AG08395 (cell line): ENCODE measurements around the gene BPIFB3.

ENCODE experiments used
- DNase-seq: peaks from one replicate; pipeline ENCODE4 v3.0.0; 2012; ENCODE audit warnings: mixed read lengths, low spot score

Gene BPIFB3, protein sequence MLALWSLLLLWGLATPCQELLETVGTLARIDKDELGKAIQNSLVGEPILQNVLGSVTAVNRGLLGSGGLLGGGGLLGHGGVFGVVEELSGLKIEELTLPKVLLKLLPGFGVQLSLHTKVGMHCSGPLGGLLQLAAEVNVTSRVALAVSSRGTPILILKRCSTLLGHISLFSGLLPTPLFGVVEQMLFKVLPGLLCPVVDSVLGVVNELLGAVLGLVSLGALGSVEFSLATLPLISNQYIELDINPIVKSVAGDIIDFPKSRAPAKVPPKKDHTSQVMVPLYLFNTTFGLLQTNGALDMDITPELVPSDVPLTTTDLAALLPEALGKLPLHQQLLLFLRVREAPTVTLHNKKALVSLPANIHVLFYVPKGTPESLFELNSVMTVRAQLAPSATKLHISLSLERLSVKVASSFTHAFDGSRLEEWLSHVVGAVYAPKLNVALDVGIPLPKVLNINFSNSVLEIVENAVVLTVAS

DNA sequence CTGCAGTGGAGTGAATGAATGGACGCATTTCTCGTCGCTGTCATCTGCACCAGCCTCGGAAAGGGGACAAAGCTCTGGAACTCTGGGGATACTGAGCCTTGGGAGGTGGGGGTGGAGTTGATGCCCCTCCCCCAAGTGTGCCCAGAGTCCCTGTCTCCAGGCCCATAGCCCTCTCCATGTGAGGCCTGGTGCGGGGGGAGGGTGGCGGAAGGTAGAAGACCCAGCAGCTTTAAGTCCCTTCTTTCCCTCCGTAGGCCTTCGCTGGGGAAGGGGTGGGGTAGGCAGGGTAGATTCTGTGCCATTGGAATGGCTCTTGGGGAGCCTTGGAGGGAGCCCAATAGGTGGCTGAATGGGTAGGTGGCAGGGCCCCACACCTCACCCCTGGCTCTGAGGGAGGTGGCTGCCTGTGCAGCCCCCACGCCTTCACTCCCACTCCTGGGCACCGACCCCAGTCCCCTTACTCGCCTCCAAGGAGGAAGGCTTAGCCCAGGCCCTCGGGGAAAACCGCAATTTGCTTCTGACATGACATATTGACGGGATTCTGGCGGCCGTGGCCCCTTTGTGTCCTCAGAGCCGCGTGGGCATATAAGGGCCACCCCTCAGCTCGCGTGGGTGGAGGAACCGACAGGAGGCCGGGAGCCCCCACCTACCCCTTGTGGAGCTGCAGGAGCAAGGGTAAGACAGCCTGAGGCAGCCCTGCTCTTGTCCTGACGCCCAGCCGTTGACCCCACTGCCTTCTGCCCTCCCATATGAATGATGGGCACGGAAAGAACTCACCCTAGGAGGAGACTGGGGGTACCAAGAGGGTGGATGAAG lies at the start of gene BPIFB3:
BPIFB3 (plus strand) TSS at position 613 of the 816 bp plus-strand sequence. CDS start 1,533 bp downstream, outside the sequence.
- no peak for DNase-seq

- no peak for DNase-seq
These were observed 49.5 kb upstream of the BPIFB3 start, which contains the start of gene SUN5 for GRCh38 chr20:33004141-33004751. TSS of gene SUN5 (minus strand) at chr20:33004433. CDS start at chr20:33004340, 93 bp downstream.

DNA sequence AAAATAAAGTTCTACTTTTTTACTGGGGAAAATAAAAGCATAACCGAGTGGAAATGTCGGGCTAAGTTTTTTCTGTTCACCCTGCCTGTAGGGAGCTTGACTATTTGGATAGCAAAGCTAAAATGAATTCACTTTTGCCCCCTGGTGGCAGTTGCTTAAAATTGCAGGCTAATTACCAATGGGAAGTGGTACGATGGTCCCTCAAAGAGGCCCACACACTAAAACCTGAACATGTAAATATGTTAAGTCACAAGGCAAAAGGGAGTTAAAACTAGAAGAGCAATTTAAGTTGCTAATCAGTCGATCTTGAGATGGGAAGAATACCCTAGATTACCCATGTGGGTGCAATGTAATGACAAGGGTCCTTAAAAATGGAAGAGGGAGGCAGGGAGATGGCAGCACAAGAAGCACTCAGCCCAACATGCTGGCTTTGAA lies 48.6 kb upstream of the BPIFB3 start:
- no peak for DNase-seq

DNA sequence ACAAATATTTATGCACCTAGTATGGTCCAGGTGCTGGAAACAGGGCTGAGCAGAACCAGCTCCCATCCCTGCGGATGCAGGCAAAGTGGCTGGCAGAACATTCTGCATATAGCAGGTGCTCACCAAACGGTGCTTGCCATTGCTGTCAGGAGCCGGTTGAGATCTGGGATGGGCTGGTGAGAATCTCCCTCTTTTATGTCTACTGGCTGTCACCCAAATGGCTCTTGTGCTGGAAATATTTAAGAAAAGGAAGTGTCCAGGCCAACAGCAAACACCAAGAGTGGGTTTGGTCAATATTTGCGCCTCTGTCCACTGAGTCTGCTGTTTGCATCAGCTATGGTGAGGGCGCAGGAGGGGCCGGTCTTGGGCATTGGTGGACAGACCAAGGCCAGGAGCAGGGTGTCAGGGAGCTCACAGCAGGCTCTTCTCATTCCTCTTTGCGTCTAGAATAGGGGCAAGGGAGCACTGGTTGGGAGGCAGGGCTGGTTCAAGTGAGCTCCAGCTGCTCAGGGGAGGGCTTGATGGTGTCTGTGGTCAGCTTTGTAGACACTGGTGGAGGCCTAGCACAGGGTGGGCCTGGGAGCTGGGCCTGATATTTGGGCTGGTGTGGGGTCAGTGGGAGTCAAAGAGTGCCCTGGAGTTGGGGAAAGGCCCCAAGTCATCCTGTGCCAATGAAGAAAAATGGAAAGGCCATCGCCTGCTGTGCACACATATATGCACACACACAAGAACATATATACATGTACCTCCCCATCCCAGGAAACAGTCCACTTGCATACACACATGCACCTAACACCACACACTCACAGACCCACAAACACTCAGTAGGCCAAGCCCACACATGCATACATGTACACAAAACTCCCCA lies 47.6 kb upstream of the BPIFB3 start:
- no peak for DNase-seq

GRCh38 chr20:33006776-33007375 lies 46.8 kb upstream of the BPIFB3 start:
- no peak for DNase-seq

DNA sequence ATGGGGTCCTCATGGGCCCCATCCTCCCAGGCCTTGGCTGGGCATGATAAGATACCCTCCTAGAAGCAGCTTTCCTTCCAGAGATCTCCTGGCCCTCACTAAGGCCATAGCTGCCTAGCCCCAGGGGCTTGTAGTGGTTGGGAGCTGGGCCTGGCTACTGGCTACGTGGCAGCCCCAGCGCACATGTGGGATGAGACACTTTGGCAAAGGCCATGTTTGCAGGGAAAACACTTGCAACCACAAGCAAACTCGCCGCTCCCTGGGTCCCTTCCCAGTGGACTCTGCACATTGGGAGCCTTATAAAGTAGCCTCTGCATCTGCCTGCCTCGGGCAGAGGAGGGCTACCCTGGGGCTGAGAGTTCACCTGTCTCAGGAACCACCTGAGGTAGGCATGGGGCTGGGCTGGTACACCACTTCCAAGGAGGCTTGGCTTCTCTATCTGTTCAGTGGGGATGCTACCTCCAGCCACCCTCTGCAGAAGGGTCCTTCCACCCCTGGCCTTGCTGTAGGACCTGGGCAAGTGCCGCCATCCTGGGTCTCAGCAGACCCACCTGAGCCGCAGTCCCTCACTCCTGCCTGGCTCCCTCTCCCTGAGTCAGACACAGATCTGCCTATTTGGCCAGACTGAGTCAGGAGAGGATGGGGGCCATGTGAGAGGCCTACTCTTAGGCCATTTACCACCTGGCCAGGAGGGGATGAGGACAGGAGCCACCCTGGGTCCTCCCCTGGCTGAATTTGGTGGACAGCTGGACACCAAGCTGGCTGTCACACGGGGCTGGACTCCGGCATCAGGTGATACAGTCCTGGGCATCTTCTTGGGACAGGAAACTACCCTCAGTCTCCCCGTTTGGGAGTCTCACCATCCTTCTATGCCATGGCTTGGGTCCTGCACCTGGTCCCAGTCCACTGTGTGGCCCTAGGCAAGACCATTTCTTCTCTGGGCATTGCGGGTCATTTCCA lies 46.0 kb upstream of the BPIFB3 start, which contains the start of gene BPIFB2:
BPIFB2 (plus strand) TSS at position 329 of the 960 bp plus-strand sequence. CDS start 871 bp downstream, outside the sequence.
- DNase-seq, result no peak

DNA sequence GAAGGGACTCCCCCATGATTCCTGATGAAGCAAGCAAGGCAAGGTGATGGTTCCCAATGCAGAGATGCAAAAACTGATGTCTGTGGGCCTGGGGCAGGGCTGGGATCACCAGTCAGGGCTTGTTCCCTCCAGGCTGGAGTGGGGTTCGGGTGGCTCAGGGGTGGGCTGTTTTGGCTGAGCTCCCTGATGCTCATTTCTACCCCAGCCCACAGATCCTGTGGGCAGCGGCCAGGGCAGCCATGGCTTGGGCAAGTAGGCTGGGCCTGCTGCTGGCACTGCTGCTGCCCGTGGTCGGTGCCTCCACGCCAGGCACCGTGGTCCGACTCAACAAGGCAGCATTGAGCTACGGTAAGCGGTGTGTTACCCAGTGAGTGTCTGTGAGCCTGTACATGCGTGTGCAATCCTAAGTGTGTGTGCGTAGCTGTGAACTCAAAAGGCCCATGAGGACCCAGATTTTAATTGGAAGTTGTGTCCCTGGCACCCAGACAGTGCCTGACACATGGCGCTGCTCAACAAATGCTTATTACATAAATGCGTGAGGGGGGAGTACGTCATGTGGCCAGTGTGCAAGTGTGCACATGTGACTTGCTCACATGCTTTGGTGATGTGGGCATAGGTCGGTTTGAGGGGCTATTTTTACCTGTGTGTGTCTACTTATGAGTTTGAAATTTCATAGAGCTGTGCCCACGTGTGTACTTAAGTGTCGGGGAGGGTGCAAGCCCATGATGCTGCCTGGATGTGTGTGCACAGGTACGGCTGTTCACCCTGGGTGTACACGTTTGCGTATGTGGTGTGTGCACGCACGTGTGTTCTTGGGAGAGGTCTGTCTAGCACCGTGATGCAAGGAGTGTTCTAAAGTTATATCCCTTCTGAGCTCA lies 45.1 kb upstream of the BPIFB3 start:
- DNase-seq, result no peak

DNA sequence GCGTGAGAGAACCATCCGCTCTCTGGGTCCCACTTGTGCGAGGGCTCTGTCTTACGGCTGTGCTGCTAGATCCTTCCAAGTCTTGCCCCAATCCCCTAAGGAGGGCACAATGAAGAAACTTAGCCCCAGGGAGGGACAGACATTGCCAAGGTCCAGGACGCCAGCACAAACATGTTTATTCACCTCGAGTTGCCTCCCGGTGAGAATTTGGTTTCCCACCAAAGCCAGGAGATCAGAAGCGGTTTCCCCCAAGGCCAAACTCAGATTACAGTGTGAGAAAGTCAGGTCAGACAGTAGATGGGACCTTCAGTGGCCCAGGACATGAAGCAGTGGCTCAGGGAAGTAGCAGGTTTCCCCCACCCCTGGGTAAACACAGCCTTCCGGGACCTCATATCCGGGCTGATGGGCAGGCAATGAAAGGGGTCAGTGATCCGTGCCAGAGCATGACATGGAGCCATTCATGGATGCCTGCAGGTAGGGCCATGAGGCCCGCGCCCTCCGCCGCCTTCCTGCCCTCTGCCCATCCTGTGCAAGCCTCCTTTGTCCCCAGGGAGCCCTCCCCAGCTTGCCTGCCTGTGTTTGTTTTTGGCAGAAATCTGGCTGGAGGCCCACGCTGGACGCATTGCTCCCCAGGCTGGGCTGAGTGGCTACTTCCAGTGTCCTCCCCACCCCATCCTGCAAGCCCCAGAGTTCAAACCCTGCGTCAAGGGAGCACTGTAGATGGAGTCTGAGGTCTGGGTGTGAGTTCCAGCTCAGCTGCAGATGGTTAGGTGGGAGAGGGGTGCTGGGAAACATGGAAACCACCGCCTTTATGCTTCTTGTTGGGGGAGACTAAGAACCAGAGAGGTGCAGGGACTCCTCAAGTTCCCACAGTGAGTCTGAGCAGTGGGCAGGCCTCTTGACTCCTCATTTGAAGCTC lies 44.2 kb upstream of the BPIFB3 start:
- DNase-seq, result no peak

GRCh38 chr20:33010133-33010504 lies 43.6 kb upstream of the BPIFB3 start:
- no peak for DNase-seq

GRCh38 chr20:33010674-33011449 lies 42.8 kb upstream of the BPIFB3 start:
- no peak for DNase-seq

DNA sequence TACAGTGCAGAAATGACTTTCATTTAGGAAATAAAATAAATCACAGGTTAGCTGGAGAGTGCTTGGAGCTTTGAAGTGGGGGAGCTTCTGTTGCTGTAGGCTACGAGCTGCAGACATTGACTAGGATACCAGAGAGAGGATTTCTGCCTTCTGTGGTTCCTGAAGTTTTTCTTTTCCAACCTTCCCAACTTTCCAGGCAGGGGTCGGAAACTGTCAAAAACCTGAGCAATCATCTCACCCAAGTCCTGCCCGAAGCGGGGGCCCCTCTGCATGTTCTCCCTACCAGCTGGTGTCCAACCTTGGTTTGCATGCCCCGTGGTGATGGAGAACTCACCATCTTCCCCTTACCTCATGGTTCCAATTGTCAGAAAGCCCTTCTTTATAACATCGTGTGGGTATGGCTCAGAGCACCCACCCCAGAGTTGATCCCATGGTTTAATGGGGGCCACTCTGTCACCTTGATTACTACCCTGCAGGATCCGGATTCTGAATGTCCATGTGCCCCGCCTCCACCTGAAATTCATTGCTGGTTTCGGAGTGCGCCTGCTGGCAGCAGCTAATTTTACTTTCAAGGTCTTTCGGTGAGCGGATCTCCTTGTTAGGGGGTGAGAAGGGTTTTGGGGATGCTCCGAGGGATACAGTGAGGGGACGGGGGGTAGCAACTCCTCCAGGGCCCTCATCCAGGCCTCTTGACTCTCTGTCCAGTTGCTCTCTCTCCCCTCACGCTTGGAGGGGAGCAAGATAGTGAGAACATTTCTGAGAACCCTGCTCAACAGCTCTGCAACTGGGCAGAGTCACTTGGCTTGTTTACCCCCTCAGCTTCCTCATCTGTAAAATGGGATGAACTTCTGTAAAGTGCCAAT lies 41.1 kb upstream of the BPIFB3 start:
- DNase-seq, result no peak

DNA sequence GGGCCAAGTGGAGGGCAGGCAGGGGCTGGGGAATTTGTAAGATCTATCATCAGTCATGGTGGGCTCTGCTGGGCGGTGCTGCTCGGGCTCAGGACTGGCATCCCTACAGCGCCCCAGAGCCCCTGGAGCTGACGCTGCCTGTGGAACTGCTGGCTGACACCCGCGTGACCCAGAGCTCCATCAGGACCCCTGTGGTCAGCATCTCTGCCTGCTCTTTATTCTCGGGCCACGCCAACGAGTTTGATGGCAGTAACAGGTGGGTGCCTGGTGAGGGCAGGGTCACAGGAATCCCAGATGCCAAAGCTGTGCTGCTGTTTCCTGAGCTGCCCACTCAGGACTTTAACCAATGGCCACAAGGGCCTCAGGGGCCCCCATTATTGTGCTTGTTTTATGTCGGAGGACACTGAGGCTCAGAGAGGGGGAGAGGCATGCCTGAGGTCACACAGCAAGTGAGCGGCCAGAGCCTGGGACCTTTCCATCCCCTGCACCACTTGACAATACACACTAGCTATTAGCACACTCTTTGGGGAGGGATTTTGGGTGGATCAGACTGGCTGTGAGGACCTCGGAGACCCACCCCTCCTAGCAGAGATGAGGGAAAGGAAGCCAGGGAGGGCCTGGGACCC lies 39.9 kb upstream of the BPIFB3 start:
- no peak for DNase-seq

DNA sequence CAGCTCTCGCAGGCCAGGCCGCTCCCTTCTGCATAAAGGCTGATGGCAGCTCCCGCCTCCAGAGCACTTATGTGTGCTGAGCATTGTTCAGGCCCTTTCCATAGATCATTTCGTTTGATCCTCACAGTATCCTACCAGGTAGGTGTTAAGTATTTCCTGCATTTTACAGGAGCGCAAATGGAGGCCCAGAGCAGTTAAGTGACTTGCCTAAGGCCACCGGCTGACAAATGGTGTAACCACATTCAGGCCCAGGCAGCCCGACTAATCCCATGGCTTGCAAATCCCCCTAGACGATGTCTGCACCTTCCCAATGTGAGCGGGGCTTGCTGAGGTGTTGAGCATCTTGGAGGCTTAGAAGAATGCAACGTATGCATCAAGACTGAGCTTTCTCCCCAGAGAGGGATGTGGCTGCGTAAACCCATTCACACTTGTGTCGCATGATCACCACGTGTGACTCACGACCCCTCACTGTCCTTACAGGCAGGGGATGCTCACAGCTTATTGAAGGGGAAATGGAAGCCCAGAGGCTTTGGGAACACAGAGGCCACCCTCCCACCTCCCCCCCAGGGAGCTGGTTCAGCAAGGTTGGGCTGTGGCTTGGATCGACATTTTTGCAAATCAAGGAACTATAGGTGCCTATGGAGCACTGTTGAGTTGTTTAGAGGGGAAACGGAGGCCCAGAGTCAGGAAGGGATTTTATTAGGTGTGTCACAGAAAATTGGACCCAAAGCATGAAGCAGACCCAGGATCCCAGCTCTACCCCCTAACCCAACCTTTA lies 39.2 kb upstream of the BPIFB3 start:
- no peak for DNase-seq

DNA sequence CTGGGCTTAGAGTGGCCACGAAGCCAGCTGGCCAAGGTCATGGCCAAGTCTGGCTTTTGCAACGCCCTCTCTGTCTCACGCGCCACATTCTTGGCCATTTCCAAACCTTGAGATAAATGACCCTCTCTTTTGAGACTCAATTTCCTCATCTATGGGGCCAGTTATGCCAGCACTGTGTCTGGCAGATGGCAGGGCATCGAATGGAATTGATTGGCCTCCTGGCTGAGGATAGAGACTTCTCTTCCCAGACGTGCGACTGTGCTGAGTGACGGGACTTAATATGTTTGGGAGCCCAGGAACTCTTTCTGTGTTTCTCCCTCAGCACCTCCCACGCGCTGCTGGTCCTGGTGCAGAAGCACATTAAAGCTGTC lies 38.6 kb upstream of the BPIFB3 start:
- no peak for DNase-seq
